H1 (cell line): ENCODE data around the gene DDT. TPM values are rescaled to one million over a fixed set of nuclear protein-coding genes. Genes with fewer than 3 reads are reported as not detected.

Experiments
- CTCF ChIA-PET: fragments of 300-600 bp; sonication (Branson Sonifier 250); formaldehyde crosslinking; loops from one replicate; lab custom pipeline; 2021; ENCODE audit not compliant: partially characterized antibody; lab: Charles Lee
- POLR2A ChIA-PET: fragments of 300-600 bp; sonication (Branson Sonifier 250); formaldehyde crosslinking; loops from one replicate; lab custom pipeline; 2021; ENCODE audit warnings: inconsistent platforms; ENCODE audit not compliant: partially characterized antibody; lab: Charles Lee
- DNase-seq, 2 experiments: peaks; one replicate each; pipeline versions ENCODE4 v3.0.0 to v3.0.0-alpha.2; 2010 to 2022; ENCODE audit warnings: low spot score in 2 of 2, low read depth in 1 of 2, mixed read lengths in 1 of 2
- FAIRE-seq: peaks from 2 replicates; lab custom pipeline; 2011; peaks lifted over from hg19 to GRCh38; lab: Jason Lieb, UNC
- H2AFZ ChIP-seq: 2 replicates; pipeline ENCODE4 v1.8.1; 2012; ENCODE audit warnings: low read length, inconsistent platforms
- H2AK5ac ChIP-seq: 2 replicates; pipeline ENCODE4 v1.6.1; 2013; ENCODE audit warnings: low read depth, low read length
- H2BK120ac ChIP-seq: replicated peaks from 2 replicates; pipeline ENCODE3; 2013; ENCODE audit warnings: low read depth, low read length, inconsistent platforms
- H2BK12ac ChIP-seq: 2 replicates; pipeline ENCODE4 v1.6.1; 2013; ENCODE audit warnings: low read depth, low read length
- H2BK15ac ChIP-seq: 2 replicates; pipeline ENCODE4 v1.6.1; 2013; ENCODE audit warnings: low read length
- H2BK20ac ChIP-seq: 2 replicates; pipeline ENCODE4 v1.6.1; 2013; ENCODE audit warnings: low read length
- H2BK5ac ChIP-seq: 2 replicates; pipeline ENCODE4 v1.6.1; 2013; ENCODE audit warnings: low read depth, low read length
- H3K14ac ChIP-seq: 2 replicates; pipeline ENCODE4 v1.6.1; 2013; ENCODE audit warnings: inconsistent platforms; ENCODE audit not compliant: insufficient read length
- H3K18ac ChIP-seq: 2 replicates; pipeline ENCODE4 v1.6.1; 2013; ENCODE audit warnings: low read length; ENCODE audit errors: extremely low read depth
- H3K23ac ChIP-seq: 2 replicates; pipeline ENCODE4 v1.6.1; 2013; ENCODE audit warnings: inconsistent platforms; ENCODE audit not compliant: insufficient read length
- H3K23me2 ChIP-seq: 2 replicates; pipeline ENCODE4 v1.6.1; 2013; ENCODE audit warnings: low read depth, low read length
- H3K27ac ChIP-seq: 2 replicates; pipeline ENCODE4 v1.6.1; 2011; ENCODE audit warnings: low read depth, low read length, inconsistent platforms
- H3K27me3 ChIP-seq, 4 experiments: replicated peaks in 1 of 4; 1 replicate in 1 of 4; 2 replicates in 3 of 4; pipeline versions ENCODE4 v1.6.1 to v1.8.1; 2011 to 2013; ENCODE audit warnings: low read length in 3 of 4, mild to moderate bottlenecking in 3 of 4, inconsistent platforms in 2 of 4, mixed read lengths in 2 of 4, moderate library complexity in 1 of 4; ENCODE audit not compliant: control insufficient read depth in 3 of 4, insufficient read depth in 3 of 4; ENCODE audit errors: extremely low read depth in 1 of 4
- H3K36me3 ChIP-seq, 4 experiments: 2 replicates each; pipeline versions ENCODE4 v1.6.1 to v1.8.1; 2011 to 2013; ENCODE audit warnings: mild to moderate bottlenecking in 4 of 4, low read length in 3 of 4, moderate library complexity in 2 of 4, control low read depth in 1 of 4, inconsistent platforms in 1 of 4; ENCODE audit not compliant: insufficient read depth in 4 of 4, control insufficient read depth in 2 of 4
- H3K4ac ChIP-seq: replicated peaks from 2 replicates; pipeline ENCODE3; 2013; ENCODE audit warnings: low read length, low read depth, mixed read lengths, inconsistent platforms; ENCODE audit not compliant: insufficient read length
- H3K4me1 ChIP-seq, 4 experiments: replicated peaks in 1 of 4; 1 replicate in 1 of 4; 2 replicates in 3 of 4; pipeline versions ENCODE4 v1.6.1 to v1.8.1; 2011 to 2013; ENCODE audit warnings: low read length in 3 of 4, inconsistent platforms in 2 of 4, mixed read lengths in 1 of 4; ENCODE audit not compliant: insufficient read depth in 4 of 4, control insufficient read depth in 3 of 4
- H3K4me2 ChIP-seq, 2 experiments: 2 replicates each; pipeline versions ENCODE4 v1.6.1 to v1.8.1; 2011 to 2013; ENCODE audit warnings: low read depth in 2 of 2, low read length in 2 of 2, control low read depth in 1 of 2, inconsistent platforms in 1 of 2, mild to moderate bottlenecking in 1 of 2; ENCODE audit not compliant: insufficient read depth in 1 of 2
- H3K4me3 ChIP-seq, 4 experiments: fragments of 200-600, 300-600 bp in 1 of 4; sonication (generic), shearing (Covaris generic), sonication (Bioruptor Twin) in 1 of 4; 2 replicates each; pipeline versions ENCODE4 v1.5.1 to v1.8.1; 2011 to 2016; ENCODE audit warnings: low read length in 4 of 4, low read depth in 3 of 4, control low read depth in 2 of 4, inconsistent platforms in 2 of 4, mild to moderate bottlenecking in 2 of 4, mixed read lengths in 1 of 4, moderate library complexity in 1 of 4; ENCODE audit not compliant: insufficient read depth in 2 of 4; ENCODE audit errors: extremely low read depth in 1 of 4
- H3K56ac ChIP-seq: replicated peaks from 2 replicates; pipeline ENCODE3; 2013; ENCODE audit warnings: low read depth, mild to moderate bottlenecking, mixed read lengths, low read length, inconsistent platforms; ENCODE audit not compliant: insufficient read length
- H3K79me1 ChIP-seq: 2 replicates; pipeline ENCODE4 v1.6.1; 2013; ENCODE audit warnings: low read depth, low read length, control low read depth
- H3K79me2 ChIP-seq, 2 experiments: 2 replicates each; pipeline versions ENCODE4 v1.6.1 to v1.8.1; 2012 to 2013; ENCODE audit warnings: low read length in 2 of 2, mild to moderate bottlenecking in 2 of 2, inconsistent platforms in 1 of 2; ENCODE audit not compliant: insufficient read depth in 2 of 2, control insufficient read depth in 1 of 2
- H3K9ac ChIP-seq, 4 experiments: replicated peaks in 1 of 4; 1 replicate in 1 of 4; 2 replicates in 3 of 4; pipeline versions ENCODE4 v1.6.1 to v1.8.1; 2011 to 2013; ENCODE audit warnings: low read depth in 3 of 4, low read length in 3 of 4, control low read depth in 2 of 4, mild to moderate bottlenecking in 2 of 4, moderate library complexity in 2 of 4, inconsistent platforms in 1 of 4; ENCODE audit errors: extremely low read depth in 1 of 4
- H3K9me3 ChIP-seq, 2 experiments: 2 replicates each; pipeline versions ENCODE4 v1.6.1 to v1.8.1; 2012 to 2013; ENCODE audit warnings: mild to moderate bottlenecking in 2 of 2, moderate library complexity in 2 of 2, control low read depth in 1 of 2, inconsistent platforms in 1 of 2, low read depth in 1 of 2, low read length in 1 of 2, mixed read lengths in 1 of 2; ENCODE audit not compliant: insufficient read depth in 2 of 2
- H4K20me1 ChIP-seq, 2 experiments: replicated peaks in 1 of 2; 2 replicates each; pipeline versions ENCODE3 to v1.8.1; 2011 to 2013; ENCODE audit warnings: inconsistent platforms in 2 of 2, low read length in 2 of 2, mild to moderate bottlenecking in 1 of 2; ENCODE audit not compliant: insufficient read depth in 2 of 2, control insufficient read depth in 1 of 2
- H4K5ac ChIP-seq: 2 replicates; pipeline ENCODE4 v1.6.1; 2013; ENCODE audit warnings: low read length, low read depth, mixed read lengths, inconsistent platforms; ENCODE audit not compliant: insufficient read length
- H4K8ac ChIP-seq: 2 replicates; pipeline ENCODE4 v1.8.0; 2013; ENCODE audit warnings: mild to moderate bottlenecking, moderate library complexity, low read length, inconsistent platforms; ENCODE audit not compliant: insufficient read depth; ENCODE audit errors: extremely low read depth
- H4K91ac ChIP-seq: replicated peaks from 2 replicates; pipeline ENCODE3; 2013; ENCODE audit warnings: low read length, mixed read lengths, inconsistent platforms; ENCODE audit not compliant: insufficient read length
- CREB1 ChIP-seq: IDR thresholded peaks from 2 replicates; pipeline ENCODE4 v1.6.1; 2012; ENCODE audit warnings: inconsistent platforms
- JUN ChIP-seq: IDR thresholded peaks from 2 replicates; pipeline ENCODE4 v1.6.1; 2011; ENCODE audit warnings: low read depth, mild to moderate bottlenecking, improper control_type of control experiment, low read length
- POLR2A ChIP-seq, 2 experiments: IDR thresholded peaks; 1 replicate in 1 of 2; 2 replicates in 1 of 2; pipeline ENCODE4 v1.6.1; 2011; ENCODE audit warnings: low read depth in 2 of 2, low read length in 2 of 2, mild to moderate bottlenecking in 2 of 2; ENCODE audit errors: control extremely low read depth in 1 of 2
- TBP ChIP-seq: IDR thresholded peaks from 2 replicates; pipeline ENCODE4 v1.6.1; 2011; ENCODE audit warnings: low read depth, low read length, improper control_type of control experiment
- WGBS, 2 experiments: shearing (Covaris generic) in 1 of 2; methylation state at CpG; one replicate each; pipeline versions ENCODE4 v1.1.6 to v1.1.7; 2013 to 2015; ENCODE audit warnings: low lambda C conversion rate in 2 of 2, mixed read lengths in 2 of 2, inconsistent platforms in 1 of 2, low coverage in 1 of 2, missing lambda C conversion rate in 1 of 2; ENCODE audit not compliant: insufficient replicate concordance in 2 of 2, insufficient coverage in 1 of 2, insufficient read length in 1 of 2; ENCODE audit errors: extremely low coverage in 1 of 2, missing lambda C conversion rate in 1 of 2; 5-methylcytosine and 5-hydroxymethylcytosine counted together
- polyA plus RNA-seq, 7 experiments: library from polyadenylated mRNA; depleted of rRNA in 3 of 7; stranded (reverse) in 5 of 7; unstranded in 2 of 7; fragments of >200 nt in 5 of 7; fragments of 200-250 nt in 2 of 7; gene quantifications; 1 replicate in 5 of 7; 2 replicates in 1 of 7; 4 replicates in 1 of 7; pipeline versions ENCODE4 v1.2.1 to v1.2.3, GENCODE V29; 2011 to 2013; ENCODE audit warnings: missing spikeins in 2 of 7, mixed read lengths in 2 of 7
- total RNA-seq: library from RNA; stranded (reverse); fragmentation: NEBNext Ultra II Directional; extraction: Animal tissue kit (Norgen Biotek cat#: 25700); gene quantifications from 2 replicates; pipeline ENCODE4 v1.2.1, GENCODE V29; 2021
- TF ChIP-seq, protein P1 (sequence below): IDR thresholded peaks from 2 replicates; pipeline ENCODE4 v1.6.1; 2011; ENCODE audit warnings: low read length, improper control_type of control experiment

The DDT gene
- total and polyA plus RNA-seq, 2 of the 8 experiments (the other 6 are each of a cell fraction or from before 2014, with no cell fraction given), result 106 to 341 TPM

DNA sequence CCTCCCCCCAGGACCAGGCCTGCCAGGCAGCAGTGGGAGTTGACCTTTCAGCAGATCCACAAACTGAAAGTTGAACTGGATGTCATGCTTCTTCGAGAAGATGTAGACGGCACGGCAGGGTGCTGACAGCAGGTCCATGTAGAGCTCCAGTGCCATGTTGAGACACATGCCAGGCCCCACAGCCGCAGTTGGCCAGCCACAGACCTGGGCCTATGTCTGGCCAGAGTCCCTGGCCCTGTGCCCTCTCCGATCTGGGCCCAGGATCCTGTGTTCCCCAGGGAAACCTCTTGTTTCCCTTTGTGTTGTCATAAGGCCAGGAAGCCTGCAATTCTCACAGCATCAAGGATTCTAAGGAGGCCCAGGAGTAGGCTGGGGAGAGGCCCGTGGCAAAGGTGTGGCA, 31.0 kb upstream of the DDT start, which contains the start of gene GSTT4:
Gene GSTT4, minus strand, starts transcription at position 253 of the 400 bp plus-strand sequence. Its CDS starts 97 bp downstream, at position 156.
- POLR2A ChIA-PET, result no interaction called here
- CTCF ChIA-PET, result no interaction called here

More for the DNA sequence above, 31.0 kb upstream of the DDT start, which contains the start of gene GSTT4:
- Histone ChIP-seq H3K18ac (no peak within 1 kb of the TSS), H4K5ac (no peak within 1 kb of the TSS), H2BK5ac (no peak within 1 kb of the TSS), H2BK20ac (peak within 1 kb of the TSS; percentile 91; the same call in 1 of the 2 replicates), H4K20me1 (no peaks in the 10 kb centered on the region), H4K91ac (peak within 1 kb of the TSS; percentile 5), H3K4me1 (peaks cover 0 to 3% (median 0%) of the 10 kb centered on the region in 4 experiments; a peak in 3 of 7 replicates), H3K4me3 (no peak within 1 kb of the TSS), H3K79me2 (no peaks in the 10 kb centered on the region), H3K14ac (no peak within 1 kb of the TSS), H2AFZ (no peak within 1 kb of the TSS), H3K56ac (no peak within 1 kb of the TSS), H3K9me3 (no peaks in the 10 kb centered on the region), H3K23ac (no peak within 1 kb of the TSS), H2BK120ac (no peak within 1 kb of the TSS), H4K8ac (peak within 1 kb of the TSS; percentile 74; the same call in 1 of the 2 replicates)
- 87% methylated on average over 6 of the region's 6 CpGs; no CpG with 5 or more reads in 1 of the 2 experiments for WGBS, 2 experiments
- FAIRE-seq (no peak), DNase-seq (no peak)
- TF ChIP-seq TBP (no peak), CREB1 (no peak), JUN (no peak), POLR2A (IDR thresholded peaks at IDR 0.05; ENCODE audit: control extremely low read depth in 1 of 2, low read depth in 2 of 2, low read length in 2 of 2) (no peak)
- TF ChIP-seq, protein P1, sequence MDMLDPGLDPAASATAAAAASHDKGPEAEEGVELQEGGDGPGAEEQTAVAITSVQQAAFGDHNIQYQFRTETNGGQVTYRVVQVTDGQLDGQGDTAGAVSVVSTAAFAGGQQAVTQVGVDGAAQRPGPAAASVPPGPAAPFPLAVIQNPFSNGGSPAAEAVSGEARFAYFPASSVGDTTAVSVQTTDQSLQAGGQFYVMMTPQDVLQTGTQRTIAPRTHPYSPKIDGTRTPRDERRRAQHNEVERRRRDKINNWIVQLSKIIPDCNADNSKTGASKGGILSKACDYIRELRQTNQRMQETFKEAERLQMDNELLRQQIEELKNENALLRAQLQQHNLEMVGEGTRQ, result no peak
- TF ChIP-seq, all 59 proteins: peak for 0
- no peaks in the 10 kb centered on the region for H3K79me1 ChIP-seq
- no peak within 1 kb of the TSS for H3K9ac ChIP-seq
- H3K4ac ChIP-seq, result peak within 1 kb of the TSS; percentile 19
- no peak within 1 kb of the TSS for H3K4me2 ChIP-seq
- no peak within 1 kb of the TSS for H3K27ac ChIP-seq
- H2BK12ac ChIP-seq, result 0 out of 2 replicates have a peak within 1 kb of the TSS, but pooled peaks have one; percentile 50
- peak within 1 kb of the TSS; percentile 73; the same call in 1 of the 2 replicates for H2BK15ac ChIP-seq
- H3K27me3 ChIP-seq, result peaks cover 0 to 3% (median 0%) of the 10 kb centered on the region in 4 experiments; a peak in 3 of 7 replicates
- no peaks in the 10 kb centered on the region for H3K23me2 ChIP-seq
- peak within 1 kb of the TSS; percentile 77; the same call in 1 of the 2 replicates for H2AK5ac ChIP-seq
- H3K36me3 ChIP-seq, result no peaks in the 10 kb centered on the region
